ENCODE data around the gene ASMT. TPM values are rescaled to one million over a fixed set of nuclear protein-coding genes. Genes with fewer than 3 reads are reported as not detected.

The ASMT gene
- total RNA-seq, 1 donor from 2014 or later: not detected

- H3K4me3 Mint-ChIP-seq (ENCODE audit: unreplicated experiment): no peak overlapping the region
- FAIRE-seq: no peak
- no peak overlapping the region for H3K27ac Mint-ChIP-seq (ENCODE audit: unreplicated experiment)
- H2AFZ ChIP-seq (ENCODE audit: low read depth, low read length): no peak overlapping the region
- H3K4me1 Mint-ChIP-seq (ENCODE audit: low read depth, unreplicated experiment): no peaks in the 10 kb centered on the region
- H3K4me1 ChIP-seq (ENCODE audit: insufficient read depth, low read length): peaks cover 11% of the 10 kb centered on the region
- peaks cover 2% of the 10 kb centered on the region for H3K36me3 Mint-ChIP-seq (ENCODE audit: low read depth, unreplicated experiment)
- H4K20me1 ChIP-seq (ENCODE audit: insufficient read depth, low read length): peaks cover 77% of the 10 kb centered on the region
- no peaks in the 10 kb centered on the region for H3K9me3 ChIP-seq (ENCODE audit: insufficient read depth, low read depth, low read length)
- no peaks in the 10 kb centered on the region for H3K27me3 ChIP-seq (ENCODE audit: insufficient read depth, low read length)
- H3K79me2 ChIP-seq (ENCODE audit: insufficient read depth, low read length): peaks cover 80% of the 10 kb centered on the region
- no peak for TF ChIP-seq CTCF (IDR thresholded peaks at IDR 0.05; ENCODE audit: insufficient read depth, low read depth, low read length)
- TF ChIP-seq EZH2 (IDR thresholded peaks at IDR 0.05; ENCODE audit: insufficient read depth, low read length): no peak
- H3K9ac ChIP-seq (ENCODE audit: low read length): no peak overlapping the region
- H3K4me2 ChIP-seq (ENCODE audit: low read length): no peak overlapping the region
- H3K27me3 Mint-ChIP-seq (ENCODE audit: low read depth, unreplicated experiment): peaks cover 8% of the 10 kb centered on the region
- no peak overlapping the region for H3K4me3 ChIP-seq (ENCODE audit: insufficient read depth, low read depth, low read length)
- DNase-seq (ENCODE audit: low read depth): no peak
- peaks cover 12% of the 10 kb centered on the region for H3K9me3 Mint-ChIP-seq (ENCODE audit: unreplicated experiment)
- no peak overlapping the region for H3K27ac ChIP-seq (ENCODE audit: low read depth, low read length)
- H3K36me3 ChIP-seq (ENCODE audit: insufficient read depth, low read length): peaks cover 15% of the 10 kb centered on the region
Measured at GRCh38 chrX:1596676-1597344, 18.0 kb upstream of the ASMT start.

DNA sequence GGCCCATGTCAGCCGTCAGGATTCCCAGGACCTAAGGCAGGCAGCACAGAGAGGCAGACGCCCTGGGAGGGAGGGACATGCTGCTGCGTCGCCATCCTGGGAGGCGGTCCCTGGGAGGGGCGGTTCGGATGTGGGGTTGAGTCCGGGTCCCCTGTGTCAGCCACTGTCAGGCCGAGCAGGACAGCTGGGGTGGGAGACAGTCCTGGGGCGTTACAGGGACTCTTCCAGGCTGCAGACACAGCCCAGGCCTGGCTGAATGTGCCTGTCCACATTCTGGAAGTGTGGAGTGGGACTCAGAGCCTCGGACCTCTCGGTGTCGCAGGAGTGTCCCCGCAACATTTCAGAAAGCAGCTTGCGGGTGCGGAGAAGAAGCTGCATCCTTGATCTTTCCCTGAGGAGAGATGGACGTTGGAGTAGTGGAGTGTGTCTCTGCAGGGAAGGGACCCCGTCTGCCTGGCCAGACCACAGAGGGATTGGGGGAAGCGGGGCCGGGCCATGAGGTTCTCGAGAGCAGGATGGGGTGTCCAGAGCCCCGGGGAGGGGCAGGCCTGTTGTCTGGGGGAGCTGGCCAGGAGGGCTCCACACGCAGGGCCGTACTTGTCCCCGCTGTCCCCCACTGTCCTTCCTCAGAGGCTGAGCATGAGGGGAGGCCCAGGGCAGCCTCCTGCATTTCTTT, 17.4 kb upstream of the ASMT start:
- peaks cover 21% of the 10 kb centered on the region for H3K36me3 ChIP-seq (ENCODE audit: insufficient read depth, low read length)
- H3K9me3 ChIP-seq (ENCODE audit: insufficient read depth, low read depth, low read length): no peaks in the 10 kb centered on the region
- peaks cover 8% of the 10 kb centered on the region for H3K27me3 Mint-ChIP-seq (ENCODE audit: low read depth, unreplicated experiment)
- H3K4me1 Mint-ChIP-seq (ENCODE audit: low read depth, unreplicated experiment): no peaks in the 10 kb centered on the region
- no peak overlapping the region for H3K27ac Mint-ChIP-seq (ENCODE audit: unreplicated experiment)
- peaks cover 10% of the 10 kb centered on the region for H3K4me1 ChIP-seq (ENCODE audit: insufficient read depth, low read length)
- H2AFZ ChIP-seq (ENCODE audit: low read depth, low read length): no peak overlapping the region
- FAIRE-seq (no peak), DNase-seq (ENCODE audit: low read depth) (no peak)
- no peak overlapping the region for H3K9ac ChIP-seq (ENCODE audit: low read length)
- peaks cover 78% of the 10 kb centered on the region for H3K79me2 ChIP-seq (ENCODE audit: insufficient read depth, low read length)
- no peak overlapping the region for H3K4me3 ChIP-seq (ENCODE audit: insufficient read depth, low read depth, low read length)
- H3K27ac ChIP-seq (ENCODE audit: low read depth, low read length): no peak overlapping the region
- peaks cover 78% of the 10 kb centered on the region for H4K20me1 ChIP-seq (ENCODE audit: insufficient read depth, low read length)
- H3K27me3 ChIP-seq (ENCODE audit: insufficient read depth, low read length): no peaks in the 10 kb centered on the region
- TF ChIP-seq EZH2 (IDR thresholded peaks at IDR 0.05; ENCODE audit: insufficient read depth, low read length) (no peak), CTCF (IDR thresholded peaks at IDR 0.05; ENCODE audit: insufficient read depth, low read depth, low read length) (no peak)
- H3K36me3 Mint-ChIP-seq (ENCODE audit: low read depth, unreplicated experiment): peaks cover 4% of the 10 kb centered on the region
- no peak overlapping the region for H3K4me3 Mint-ChIP-seq (ENCODE audit: unreplicated experiment)
- H3K4me2 ChIP-seq (ENCODE audit: low read length): no peak overlapping the region
- peaks cover 15% of the 10 kb centered on the region for H3K9me3 Mint-ChIP-seq (ENCODE audit: unreplicated experiment)

Measured in astrocyte (in vitro differentiated cells and primary cell).